Neural crest cell (in vitro differentiated cells): ENCODE results near the gene LNPEP. TPM values are rescaled to one million over a fixed set of nuclear protein-coding genes. Genes with fewer than 3 reads are reported as not detected.

Experiments used
- DNase-seq: peaks from one replicate; pipeline ENCODE4 v3.0.0; 2021; ENCODE audit warnings: low read depth, mixed read lengths, low spot score
- H3K27ac Mint-ChIP-seq: one replicate; pipeline ENCODE4 v1.8.0; 2021; ENCODE audit warnings: mild to moderate bottlenecking, mixed read lengths; ENCODE audit not compliant: unreplicated experiment
- H3K27me3 Mint-ChIP-seq: 2 replicates; pipeline ENCODE4 v1.8.0; 2021; ENCODE audit warnings: low read depth, mild to moderate bottlenecking, mixed read lengths
- H3K36me3 Mint-ChIP-seq: 2 replicates; pipeline ENCODE4 v1.8.0; 2021; ENCODE audit warnings: low read depth, mild to moderate bottlenecking, mixed read lengths
- H3K4me1 Mint-ChIP-seq: 2 replicates; pipeline ENCODE4 v1.8.0; 2021; ENCODE audit warnings: mixed read lengths
- H3K4me3 Mint-ChIP-seq: one replicate; pipeline ENCODE4 v1.8.0; 2021; ENCODE audit warnings: mild to moderate bottlenecking, mixed read lengths
- H3K9me3 Mint-ChIP-seq: 2 replicates; pipeline ENCODE4 v1.8.0; 2021; ENCODE audit warnings: mixed read lengths
- total RNA-seq: library from RNA; stranded (reverse); gene quantifications from 2 replicates; pipeline ENCODE4 v1.2.1, GENCODE V29; 2021
- TF ChIP-seq, protein P1 (sequence below): fragments of 200-600 bp; sonication (generic); conservative IDR thresholded peaks from 2 replicates; pipeline ENCODE4 v1.5.0; 2021; ENCODE audit warnings: antibody characterized with exemption, mild to moderate bottlenecking

LNPEP gene
- total RNA-seq, 1 donor from 2014 or later: 17.4 TPM

DNA sequence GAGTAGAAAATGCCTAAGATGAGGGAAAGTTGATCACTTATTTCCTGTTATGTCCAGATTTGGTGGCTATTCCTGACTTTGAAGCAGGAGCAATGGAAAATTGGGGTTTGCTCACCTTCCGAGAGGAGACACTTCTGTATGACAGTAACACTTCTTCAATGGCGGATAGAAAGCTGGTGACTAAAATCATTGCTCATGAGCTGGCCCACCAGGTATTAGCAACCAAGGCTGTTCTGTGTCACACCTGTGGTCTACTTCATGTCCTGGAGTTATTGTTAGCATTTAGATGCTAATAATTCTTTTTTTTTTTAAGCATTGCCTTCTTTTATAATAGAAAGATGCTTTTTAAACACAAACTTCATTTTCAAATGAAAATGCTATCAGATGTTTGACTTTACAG is 57.9 kb downstream of the LNPEP start:
- no peaks in the 10 kb centered on the region for H3K4me1 Mint-ChIP-seq
- no peak overlapping the region for H3K27ac Mint-ChIP-seq
- peaks cover 4% of the 10 kb centered on the region for H3K36me3 Mint-ChIP-seq
- H3K9me3 Mint-ChIP-seq: no peaks in the 10 kb centered on the region
- no peak for DNase-seq
- no peaks in the 10 kb centered on the region for H3K27me3 Mint-ChIP-seq
- no peak overlapping the region for H3K4me3 Mint-ChIP-seq
- TF ChIP-seq, protein P1, sequence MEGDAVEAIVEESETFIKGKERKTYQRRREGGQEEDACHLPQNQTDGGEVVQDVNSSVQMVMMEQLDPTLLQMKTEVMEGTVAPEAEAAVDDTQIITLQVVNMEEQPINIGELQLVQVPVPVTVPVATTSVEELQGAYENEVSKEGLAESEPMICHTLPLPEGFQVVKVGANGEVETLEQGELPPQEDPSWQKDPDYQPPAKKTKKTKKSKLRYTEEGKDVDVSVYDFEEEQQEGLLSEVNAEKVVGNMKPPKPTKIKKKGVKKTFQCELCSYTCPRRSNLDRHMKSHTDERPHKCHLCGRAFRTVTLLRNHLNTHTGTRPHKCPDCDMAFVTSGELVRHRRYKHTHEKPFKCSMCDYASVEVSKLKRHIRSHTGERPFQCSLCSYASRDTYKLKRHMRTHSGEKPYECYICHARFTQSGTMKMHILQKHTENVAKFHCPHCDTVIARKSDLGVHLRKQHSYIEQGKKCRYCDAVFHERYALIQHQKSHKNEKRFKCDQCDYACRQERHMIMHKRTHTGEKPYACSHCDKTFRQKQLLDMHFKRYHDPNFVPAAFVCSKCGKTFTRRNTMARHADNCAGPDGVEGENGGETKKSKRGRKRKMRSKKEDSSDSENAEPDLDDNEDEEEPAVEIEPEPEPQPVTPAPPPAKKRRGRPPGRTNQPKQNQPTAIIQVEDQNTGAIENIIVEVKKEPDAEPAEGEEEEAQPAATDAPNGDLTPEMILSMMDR: no peak

DNA sequence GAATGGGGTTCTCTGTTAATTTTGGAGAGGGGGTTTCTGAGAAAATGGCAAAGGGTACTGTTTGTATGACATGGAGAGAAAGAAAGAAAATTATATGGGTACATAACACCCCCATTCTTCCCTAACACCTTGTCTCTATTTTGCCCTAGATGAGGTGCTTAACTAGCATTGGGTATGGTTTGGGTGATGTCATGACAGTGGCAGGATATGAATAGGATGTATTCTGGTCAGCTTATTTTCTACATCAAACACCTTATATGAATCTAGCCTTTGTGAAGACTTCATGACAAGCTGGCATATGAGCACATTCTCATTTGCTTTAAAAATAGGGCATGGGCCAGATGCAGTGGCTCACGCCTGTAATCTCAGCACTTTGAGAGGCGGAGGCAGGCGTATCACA is 58.6 kb downstream of the LNPEP start:
- TF ChIP-seq, protein P1: no peak
- no peaks in the 10 kb centered on the region for H3K4me1 Mint-ChIP-seq
- DNase-seq: no peak
- peaks cover 4% of the 10 kb centered on the region for H3K36me3 Mint-ChIP-seq
- no peak overlapping the region for H3K4me3 Mint-ChIP-seq
- H3K27ac Mint-ChIP-seq: no peak overlapping the region
- no peaks in the 10 kb centered on the region for H3K9me3 Mint-ChIP-seq
- no peaks in the 10 kb centered on the region for H3K27me3 Mint-ChIP-seq

DNA sequence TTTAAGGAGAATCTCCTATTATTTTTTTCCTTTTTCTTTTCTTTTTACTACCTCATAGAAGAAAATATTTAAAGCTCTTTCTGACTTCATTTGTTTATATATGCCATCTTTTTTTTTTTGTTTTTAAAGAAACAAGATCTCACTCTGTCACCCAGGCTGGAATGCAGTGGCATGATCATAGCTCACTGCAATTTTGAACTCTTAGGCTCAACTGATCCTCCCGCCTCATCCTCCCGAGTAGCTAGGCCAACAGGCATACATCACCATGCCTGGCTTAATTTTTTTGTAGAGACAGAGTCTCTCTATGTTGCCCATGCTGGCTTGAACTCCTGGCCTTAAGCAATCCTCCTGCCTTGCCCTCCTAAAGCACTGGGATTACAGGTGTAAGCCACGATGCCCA is 59.5 kb downstream of the LNPEP start:
- TF ChIP-seq, protein P1: no peak
- no peak for DNase-seq
- Mint-ChIP-seq H3K27me3 (no peaks in the 10 kb centered on the region), H3K4me1 (no peaks in the 10 kb centered on the region), H3K27ac (no peak overlapping the region), H3K36me3 (peaks cover 4% of the 10 kb centered on the region), H3K4me3 (no peak overlapping the region), H3K9me3 (no peaks in the 10 kb centered on the region)

DNA sequence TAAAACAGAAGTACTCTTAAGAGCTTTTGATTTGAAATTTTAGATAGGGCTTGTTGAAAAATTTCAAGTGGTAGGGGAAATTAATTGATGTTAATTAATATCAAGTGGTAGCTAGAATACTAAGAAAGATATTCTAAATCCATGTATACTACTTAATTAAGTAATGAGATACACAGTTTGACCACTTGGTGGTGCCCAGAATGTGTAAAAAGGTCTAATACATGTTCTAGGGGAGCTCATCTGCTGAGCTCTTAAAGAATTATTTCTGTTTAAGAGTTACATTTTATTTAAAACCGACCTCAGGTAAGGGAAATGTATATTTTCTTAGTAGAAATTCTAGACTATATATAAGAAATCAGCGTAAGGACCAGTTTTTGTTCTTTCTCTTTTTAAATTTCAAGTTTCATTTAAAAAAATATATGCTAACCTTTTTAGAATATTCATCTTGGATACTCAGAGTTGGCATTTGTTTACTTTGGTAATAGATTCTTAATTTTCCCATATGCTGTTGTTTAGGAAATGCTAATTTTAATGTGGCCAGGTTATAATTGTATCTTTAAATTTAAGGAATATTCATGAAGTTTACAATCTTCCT is 61.5 kb downstream of the LNPEP start:
- H3K36me3 Mint-ChIP-seq: no peaks in the 10 kb centered on the region
- no peaks in the 10 kb centered on the region for H3K4me1 Mint-ChIP-seq
- no peak overlapping the region for H3K27ac Mint-ChIP-seq
- no peaks in the 10 kb centered on the region for H3K9me3 Mint-ChIP-seq
- no peak for DNase-seq
- TF ChIP-seq, protein P1: peak; percentile 75
- no peak overlapping the region for H3K4me3 Mint-ChIP-seq
- H3K27me3 Mint-ChIP-seq: no peaks in the 10 kb centered on the region

DNA sequence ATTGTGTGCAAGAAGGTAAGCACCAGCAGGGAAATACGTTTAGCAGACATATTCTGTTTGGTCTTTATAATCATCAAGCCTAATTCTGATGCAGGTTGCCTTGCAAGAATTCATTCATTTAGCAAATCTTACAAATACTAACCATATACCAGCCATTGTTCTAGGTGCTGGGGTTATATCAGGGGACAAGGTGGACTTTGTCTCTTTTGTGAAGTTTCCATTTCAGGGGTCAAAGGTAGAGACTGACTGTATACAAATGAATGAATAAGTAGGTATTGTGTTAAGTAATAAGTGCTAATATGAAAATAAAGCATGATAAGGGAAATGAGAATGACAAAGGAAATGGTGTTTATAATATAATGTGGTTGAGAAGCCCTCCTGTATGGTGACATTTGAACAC is 64.0 kb downstream of the LNPEP start:
- Mint-ChIP-seq H3K4me3 (no peak overlapping the region), H3K9me3 (no peaks in the 10 kb centered on the region), H3K27ac (no peak overlapping the region), H3K27me3 (no peaks in the 10 kb centered on the region), H3K36me3 (no peaks in the 10 kb centered on the region), H3K4me1 (no peaks in the 10 kb centered on the region)
- TF ChIP-seq, protein P1: no peak
- no peak for DNase-seq
